ENCODE data around the gene ACTN2. TPM values are rescaled to one million over a fixed set of nuclear protein-coding genes. Genes with fewer than 3 reads are reported as not detected.

ACTN2 gene
- total RNA-seq, 1 donor from 2014 or later, result 10.5 TPM

DNA sequence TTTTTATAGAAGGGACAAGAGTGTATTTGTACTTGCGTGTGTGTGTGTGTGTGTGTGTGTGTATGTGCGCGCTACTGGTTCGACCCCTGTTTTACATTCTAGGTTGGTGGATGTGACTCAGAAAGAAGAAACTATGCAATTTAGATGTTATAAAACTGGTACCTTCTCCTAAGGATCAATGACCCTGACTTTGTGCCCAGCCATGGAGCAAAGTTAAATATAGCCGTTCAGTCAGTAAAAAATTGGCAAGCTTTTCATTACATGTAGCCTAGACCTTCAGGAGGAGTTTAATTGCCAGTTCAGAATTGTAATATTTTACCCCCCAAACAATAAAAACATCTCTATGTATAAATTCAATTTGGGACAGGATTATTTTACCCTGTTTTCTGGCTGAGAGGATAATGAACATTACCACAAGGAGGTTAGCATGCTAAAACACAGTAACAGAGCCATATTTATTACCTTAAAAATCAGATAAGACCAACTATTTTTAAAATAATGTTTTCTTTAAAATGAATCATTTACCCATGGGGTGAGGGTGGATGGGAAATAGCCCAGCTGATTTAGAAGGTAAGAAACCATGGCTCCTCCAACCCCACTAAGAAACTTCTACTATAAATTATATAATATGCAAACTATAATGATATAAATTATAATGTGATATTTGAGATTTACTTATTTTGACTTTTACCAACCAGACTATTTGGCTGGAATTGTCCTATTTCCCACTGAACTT is 75.3 kb downstream of the ACTN2 start:
- intact Hi-C loops (cut with DNase I), result loop anchor here (10.0 kb wide), 1 partner anchor 623 kb away; no protein-coding TSS in a partner anchor
- H3K4me3 ChIP-seq, result no peak overlapping the region
- H3K4me1 ChIP-seq, result no peaks in the 10 kb centered on the region
- TF ChIP-seq, protein P1, sequence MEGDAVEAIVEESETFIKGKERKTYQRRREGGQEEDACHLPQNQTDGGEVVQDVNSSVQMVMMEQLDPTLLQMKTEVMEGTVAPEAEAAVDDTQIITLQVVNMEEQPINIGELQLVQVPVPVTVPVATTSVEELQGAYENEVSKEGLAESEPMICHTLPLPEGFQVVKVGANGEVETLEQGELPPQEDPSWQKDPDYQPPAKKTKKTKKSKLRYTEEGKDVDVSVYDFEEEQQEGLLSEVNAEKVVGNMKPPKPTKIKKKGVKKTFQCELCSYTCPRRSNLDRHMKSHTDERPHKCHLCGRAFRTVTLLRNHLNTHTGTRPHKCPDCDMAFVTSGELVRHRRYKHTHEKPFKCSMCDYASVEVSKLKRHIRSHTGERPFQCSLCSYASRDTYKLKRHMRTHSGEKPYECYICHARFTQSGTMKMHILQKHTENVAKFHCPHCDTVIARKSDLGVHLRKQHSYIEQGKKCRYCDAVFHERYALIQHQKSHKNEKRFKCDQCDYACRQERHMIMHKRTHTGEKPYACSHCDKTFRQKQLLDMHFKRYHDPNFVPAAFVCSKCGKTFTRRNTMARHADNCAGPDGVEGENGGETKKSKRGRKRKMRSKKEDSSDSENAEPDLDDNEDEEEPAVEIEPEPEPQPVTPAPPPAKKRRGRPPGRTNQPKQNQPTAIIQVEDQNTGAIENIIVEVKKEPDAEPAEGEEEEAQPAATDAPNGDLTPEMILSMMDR (IDR thresholded peaks at IDR 0.05), result no peak
- no peaks in the 10 kb centered on the region for H3K9me3 ChIP-seq
- no peak for DNase-seq (ENCODE audit: low spot score in 2 of 2)
- no peak overlapping the region for H3K27ac ChIP-seq
- no peaks in the 10 kb centered on the region for H3K27me3 ChIP-seq
- peaks cover 30 to 31% of the 10 kb centered on the region in 2 donors for H3K36me3 ChIP-seq

DNA sequence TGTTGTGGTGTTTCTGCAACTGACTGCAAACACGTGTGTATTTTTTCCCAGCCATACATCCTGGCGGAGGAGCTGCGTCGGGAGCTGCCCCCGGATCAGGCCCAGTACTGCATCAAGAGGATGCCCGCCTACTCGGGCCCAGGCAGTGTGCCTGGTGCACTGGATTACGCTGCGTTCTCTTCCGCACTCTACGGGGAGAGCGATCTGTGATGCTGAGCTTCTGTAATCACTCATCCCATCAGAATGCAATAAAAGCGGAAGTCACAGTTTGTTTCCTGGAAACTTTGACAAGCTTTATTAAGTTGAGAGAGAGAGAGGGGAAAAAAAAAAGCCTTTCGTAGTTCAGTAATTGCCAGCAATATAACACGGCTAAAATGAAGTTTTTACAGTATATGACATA is 76.1 kb downstream of the ACTN2 start:
- Histone ChIP-seq H3K4me1 (no peaks in the 10 kb centered on the region), H3K36me3 (peaks cover 26 to 31% of the 10 kb centered on the region in 2 donors), H3K27ac (no peak overlapping the region), H3K4me3 (no peak overlapping the region), H3K27me3 (no peaks in the 10 kb centered on the region), H3K9me3 (no peaks in the 10 kb centered on the region)
- intact Hi-C loops (cut with DNase I), result loop anchor here (10.0 kb wide), 1 partner anchor 622 kb away; no protein-coding TSS in a partner anchor
- DNase-seq (ENCODE audit: low spot score in 2 of 2), result no peak
- TF ChIP-seq, protein P1 (IDR thresholded peaks at IDR 0.05), result no peak

DNA sequence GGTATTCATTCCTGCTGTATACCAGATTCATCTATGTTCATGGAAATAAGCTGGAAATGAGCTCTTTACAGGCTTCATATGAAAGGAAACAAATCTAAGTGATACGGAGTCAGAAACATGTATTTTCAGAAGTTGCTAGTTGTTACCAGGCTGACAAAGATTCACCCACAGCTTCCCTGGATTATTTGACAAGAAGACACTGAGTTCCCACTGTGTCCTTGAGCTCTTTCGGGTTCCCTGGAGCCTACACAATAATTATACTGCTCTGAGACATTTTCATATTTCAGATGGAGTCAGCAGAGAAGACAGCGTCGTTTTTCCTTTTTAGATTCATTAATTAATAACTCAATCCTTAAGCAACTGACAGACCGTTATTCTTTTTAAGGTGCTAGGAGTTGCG is 79.5 kb downstream of the ACTN2 start:
- no peaks in the 10 kb centered on the region for H3K4me1 ChIP-seq
- no peak overlapping the region for H3K27ac ChIP-seq
- TF ChIP-seq, protein P1 (IDR thresholded peaks at IDR 0.05), result no peak
- H3K4me3 ChIP-seq, result no peak overlapping the region
- no peaks in the 10 kb centered on the region for H3K27me3 ChIP-seq
- intact Hi-C loops (cut with DNase I), result loop anchor here (10.0 kb wide), 1 partner anchor 619 kb away; no protein-coding TSS in a partner anchor
- DNase-seq (ENCODE audit: low spot score in 2 of 2), result no peak
- peaks cover 9 to 24% of the 10 kb centered on the region in 2 donors for H3K36me3 ChIP-seq
- H3K9me3 ChIP-seq, result no peaks in the 10 kb centered on the region

DNA sequence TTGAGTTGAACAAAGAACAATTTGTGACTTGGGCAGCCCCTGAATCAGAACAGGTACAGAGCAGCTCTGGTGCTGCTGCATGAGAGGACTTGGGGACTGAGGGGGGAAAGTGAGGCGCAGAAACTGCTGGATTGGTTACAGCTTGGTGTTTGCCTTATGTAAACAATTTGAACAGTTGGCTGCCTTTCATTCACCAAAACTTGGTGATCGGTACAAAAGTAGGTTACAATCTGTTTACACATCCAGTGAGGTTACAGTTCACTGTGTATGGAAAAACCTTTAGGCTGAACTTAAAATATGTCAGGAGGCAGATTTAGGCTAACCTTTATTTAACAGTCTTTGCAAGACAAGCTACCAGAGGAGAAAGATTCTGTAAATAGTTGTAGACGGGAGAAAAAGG is 80.2 kb downstream of the ACTN2 start:
- intact Hi-C loops (cut with DNase I), result loop anchor here (10.0 kb wide), 1 partner anchor 618 kb away; no protein-coding TSS in a partner anchor

DNA sequence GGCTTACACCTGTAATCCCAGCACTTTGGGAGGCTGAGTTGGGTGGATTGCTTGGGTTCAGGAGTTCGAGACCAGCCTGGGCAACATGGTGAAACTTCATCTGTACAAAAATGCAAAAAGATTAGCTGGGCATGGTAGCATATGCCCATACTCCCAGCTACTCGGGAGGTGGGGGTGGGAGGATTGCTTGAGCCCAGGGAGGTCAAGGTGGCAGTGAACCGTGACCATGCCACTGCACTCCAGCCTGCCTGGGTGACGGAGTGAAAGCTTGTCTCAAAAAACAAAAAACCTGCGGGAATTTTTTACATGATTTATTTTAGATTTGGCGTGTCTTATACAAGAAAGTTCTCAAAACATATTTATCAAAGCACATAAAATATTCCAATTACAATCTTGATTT is 81.0 kb downstream of the ACTN2 start:
- TF ChIP-seq, protein P1 (IDR thresholded peaks at IDR 0.05), result no peak
- intact Hi-C loops (cut with DNase I), result loop anchor here (10.0 kb wide), 1 partner anchor 618 kb away; no protein-coding TSS in a partner anchor
- H3K36me3 ChIP-seq, result peaks cover 4 to 22% of the 10 kb centered on the region in 2 donors
- no peak for DNase-seq (ENCODE audit: low spot score in 2 of 2)
- no peaks in the 10 kb centered on the region for H3K9me3 ChIP-seq
- H3K27me3 ChIP-seq, result no peaks in the 10 kb centered on the region
- no peak overlapping the region for H3K4me3 ChIP-seq
- H3K4me1 ChIP-seq, result no peaks in the 10 kb centered on the region
- no peak overlapping the region for H3K27ac ChIP-seq

More for the DNA sequence above, 80.2 kb downstream of the ACTN2 start:
- H3K27me3 ChIP-seq, result no peaks in the 10 kb centered on the region
- H3K4me1 ChIP-seq, result no peaks in the 10 kb centered on the region
- no peak overlapping the region for H3K4me3 ChIP-seq
- DNase-seq (ENCODE audit: low spot score in 2 of 2), result no peak
- H3K27ac ChIP-seq, result no peak overlapping the region
- H3K9me3 ChIP-seq, result no peaks in the 10 kb centered on the region
- peaks cover 4 to 24% of the 10 kb centered on the region in 2 donors for H3K36me3 ChIP-seq
- TF ChIP-seq, protein P1 (IDR thresholded peaks at IDR 0.05), result no peak

All from ascending aorta (tissue), 2 donors.